GM23338 (cell line): ENCODE results near the gene MED9. TPM values are rescaled to one million over a fixed set of nuclear protein-coding genes. Genes with fewer than 3 reads are reported as not detected.

Experiments
- ATAC-seq: fragments of 200-7000 bp; cut with Tn5 transposase; 3 replicates; pipeline ENCODE4 v1.9.1; 2020
- DNase-seq: peaks from one replicate; pipeline ENCODE4 v3.0.0-alpha.2; 2015; ENCODE audit warnings: low spot score
- H2AFZ ChIP-seq: fragments of 200-600 bp; sonication (generic); 2 replicates; pipeline ENCODE4 v1.8.0; 2016; ENCODE audit warnings: antibody characterized with exemption, mild to moderate bottlenecking, moderate library complexity
- H3F3A ChIP-seq: fragments of 200-600 bp; sonication (generic); replicated peaks from 2 replicates; pipeline ENCODE4 v1.8.0; 2017; ENCODE audit warnings: antibody characterized with exemption, mixed run types, low read depth
- H3K27ac ChIP-seq: fragments of 200-600 bp; sonication (generic); 2 replicates; pipeline ENCODE4 v1.6.1; 2016; ENCODE audit warnings: low read depth
- H3K27me3 ChIP-seq: fragments of 200-600 bp; sonication (generic); 2 replicates; pipeline ENCODE4 v1.8.0; 2016; ENCODE audit warnings: mild to moderate bottlenecking, mixed run types, moderate library complexity; ENCODE audit not compliant: insufficient read depth
- H3K36me3 ChIP-seq: fragments of 200-600 bp; sonication (generic); 2 replicates; pipeline ENCODE4 v1.8.0; 2016; ENCODE audit warnings: mild to moderate bottlenecking; ENCODE audit not compliant: insufficient read depth
- H3K4me1 ChIP-seq: fragments of 200-600 bp; sonication (generic); 2 replicates; pipeline ENCODE4 v1.8.0; 2016; ENCODE audit warnings: mild to moderate bottlenecking, moderate library complexity; ENCODE audit not compliant: insufficient read depth
- H3K4me2 ChIP-seq: fragments of 200-600 bp; sonication (generic); 2 replicates; pipeline ENCODE4 v1.7.1; 2017; ENCODE audit warnings: mixed run types
- H3K4me3 ChIP-seq: fragments of 200-600 bp; sonication (generic); 2 replicates; pipeline ENCODE4 v1.6.1; 2016; ENCODE audit warnings: mixed run types
- H3K79me2 ChIP-seq: fragments of 200-600 bp; sonication (generic); replicated peaks from 2 replicates; pipeline ENCODE4 v1.8.0; 2017; ENCODE audit warnings: mild to moderate bottlenecking; ENCODE audit not compliant: insufficient read depth
- H3K9me2 ChIP-seq: fragments of 200-600 bp; sonication (generic); 2 replicates; pipeline ENCODE4 v1.8.0; 2017; ENCODE audit not compliant: insufficient read depth
- H4K20me1 ChIP-seq: fragments of 200-600 bp; sonication (generic); replicated peaks from 2 replicates; pipeline ENCODE4 v1.8.0; 2017; ENCODE audit warnings: mild to moderate bottlenecking; ENCODE audit not compliant: insufficient read depth
- H3K27ac Mint-ChIP-seq: 2 replicates; pipeline ENCODE4 v1.8.0; 2020; ENCODE audit warnings: inconsistent platforms, mild to moderate bottlenecking, moderate library complexity, mixed read lengths
- H3K27me3 Mint-ChIP-seq: 3 replicates; pipeline ENCODE4 v1.8.0; 2022; ENCODE audit warnings: low read depth, mild to moderate bottlenecking, moderate library complexity, mixed read lengths, inconsistent platforms; ENCODE audit not compliant: insufficient read depth, poor library complexity
- H3K36me3 Mint-ChIP-seq: 3 replicates; pipeline ENCODE4 v1.8.0; 2021; ENCODE audit warnings: low read depth, mild to moderate bottlenecking, inconsistent platforms, moderate library complexity, mixed read lengths
- H3K4me1 Mint-ChIP-seq: 3 replicates; pipeline ENCODE4 v1.8.0; 2020; ENCODE audit warnings: mild to moderate bottlenecking, inconsistent platforms, mixed read lengths
- H3K4me3 Mint-ChIP-seq: 3 replicates; pipeline ENCODE4 v1.8.0; 2021; ENCODE audit warnings: moderate library complexity, mild to moderate bottlenecking, inconsistent platforms, mixed read lengths
- H3K9me3 Mint-ChIP-seq: 3 replicates; pipeline ENCODE4 v1.8.0; 2020; ENCODE audit warnings: moderate library complexity, mild to moderate bottlenecking, inconsistent platforms, mixed read lengths
- CREB1 ChIP-seq: fragments of 250-450 bp; sonication (Bioruptor Pico); IDR thresholded peaks from 2 replicates; pipeline ENCODE4 v1.5.0; 2020; ENCODE audit warnings: low read depth, mild to moderate bottlenecking, moderate library complexity
- CTCF ChIP-seq, 2 experiments: fragments of 200-600 bp in 1 of 2; sonication (generic) in 1 of 2; conservative IDR thresholded peaks; 2 replicates each; pipeline versions ENCODE4 v1.5.1 to v1.6.1; 2016 to 2017; ENCODE audit warnings: antibody characterized with exemption in 2 of 2, low read depth in 2 of 2, mild to moderate bottlenecking in 2 of 2, moderate library complexity in 1 of 2
- ETS1 ChIP-seq: IDR thresholded peaks from 2 replicates; pipeline ENCODE4 v1.6.1; 2016; ENCODE audit warnings: antibody characterized with exemption
- EZH2 ChIP-seq: fragments of 200-600 bp; sonication (generic); IDR thresholded peaks from one replicate; pipeline ENCODE4 v1.8.0; 2017; ENCODE audit warnings: antibody characterized with exemption, mild to moderate bottlenecking, low read depth; ENCODE audit not compliant: unreplicated experiment
- EZH2phosphoT487 ChIP-seq: fragments of 200-600 bp; sonication (generic); IDR thresholded peaks from one replicate; pipeline ENCODE4 v1.8.1; 2018; ENCODE audit warnings: antibody characterized with exemption; ENCODE audit not compliant: unreplicated experiment
- JUNB ChIP-seq: IDR thresholded peaks from one replicate; pipeline ENCODE4 v1.6.1; 2016; ENCODE audit warnings: antibody characterized with exemption; ENCODE audit not compliant: unreplicated experiment
- NANOG ChIP-seq: IDR thresholded peaks from 2 replicates; pipeline ENCODE4 v1.6.1; 2016; ENCODE audit warnings: antibody characterized with exemption, borderline replicate concordance
- REST ChIP-seq: IDR thresholded peaks from one replicate; pipeline ENCODE4 v1.6.1; 2018; ENCODE audit warnings: antibody characterized with exemption; ENCODE audit not compliant: unreplicated experiment
- STAT1 ChIP-seq: IDR thresholded peaks from one replicate; pipeline ENCODE4 v1.6.1; 2016; ENCODE audit warnings: antibody characterized with exemption; ENCODE audit not compliant: unreplicated experiment
- ZNF462 ChIP-seq: fragments of 250-450 bp; sonication (Bioruptor Pico); IDR thresholded peaks from 2 replicates; pipeline ENCODE4 v1.5.0; 2020; ENCODE audit warnings: mild to moderate bottlenecking, moderate library complexity
- polyA plus RNA-seq: library from polyadenylated mRNA; unstranded; fragments of >200 nt; fragmentation: Nextera tagmentation; extraction: Ambion mirVana; gene quantifications from 2 replicates; pipeline ENCODE4 v1.2.1, GENCODE V29; 2016
- total RNA-seq: library from RNA; depleted of rRNA; stranded (reverse); fragments of >200 nt; shearing (Covaris generic); gene quantifications from 2 replicates; pipeline ENCODE4 v1.2.3, GENCODE V29; 2014

Gene MED9
- total and polyA plus RNA-seq, 2 experiments from 2014 or later = 17.3 to 19.9 TPM

GRCh38 chr17:17505151-17505550 lies 28.4 kb downstream of the MED9 start (continued):
- no peak for TF ChIP-seq ZNF462
- TF ChIP-seq CREB1 (CRISPR knock-in tag) = no peak
- no peak for TF ChIP-seq STAT1
- TF ChIP-seq ETS1 = no peak

- H3K27ac ChIP-seq = no peak overlapping the region
- H3K4me2 ChIP-seq = no peak overlapping the region
- H2AFZ ChIP-seq = no peak overlapping the region
- DNase-seq = no peak
- no peaks in the 10 kb centered on the region for H3K79me2 ChIP-seq
- H3K4me1 Mint-ChIP-seq = peaks cover 6% of the 10 kb centered on the region
- H3K9me3 Mint-ChIP-seq = no peaks in the 10 kb centered on the region
- no peaks in the 10 kb centered on the region for H3K27me3 ChIP-seq
- H3K36me3 ChIP-seq = no peaks in the 10 kb centered on the region
- no peak overlapping the region for H3K4me3 ChIP-seq
- no peaks in the 10 kb centered on the region for H3K4me1 ChIP-seq
- H4K20me1 ChIP-seq = no peaks in the 10 kb centered on the region
- H3K36me3 Mint-ChIP-seq = no peaks in the 10 kb centered on the region; the same call in 2 of the 3 replicates
- ATAC-seq = peak; percentile 10; the same call in 1 of the 3 replicates
- H3K27ac Mint-ChIP-seq = no peak overlapping the region
- H3K4me3 Mint-ChIP-seq = no peak overlapping the region
- no peaks in the 10 kb centered on the region for H3F3A ChIP-seq
- H3K9me2 ChIP-seq = no peaks in the 10 kb centered on the region
- peaks cover 19% of the 10 kb centered on the region for H3K27me3 Mint-ChIP-seq
- no peak for TF ChIP-seq STAT1
- no peak for TF ChIP-seq CREB1 (CRISPR knock-in tag)
- TF ChIP-seq EZH2phosphoT487 = no peak
- TF ChIP-seq CTCF (conservative IDR thresholded peaks at IDR 0.05; ENCODE audit: low read depth in 2 of 2) = no peak
- TF ChIP-seq REST = no peak
- no peak for TF ChIP-seq NANOG
- TF ChIP-seq EZH2 = no peak
- TF ChIP-seq ETS1 = no peak
- TF ChIP-seq JUNB = no peak
Measured at GRCh38 chr17:17505610-17506171, 28.9 kb downstream of the MED9 start.
